MM.1S (cell line): ENCODE measurements around the gene KIFBP.

ENCODE experiments used
- DNase-seq: peaks from one replicate; pipeline ENCODE4 v3.0.0-alpha.2; 2015
- H2AFZ ChIP-seq: fragments of 300-600 bp; sonication (generic); 2 replicates; pipeline ENCODE4 v1.6.0; 2016; ENCODE audit warnings: antibody characterized with exemption, low read length
- H3F3A ChIP-seq: fragments of 300-600 bp; sonication (generic); 2 replicates; pipeline ENCODE4 v1.6.1; 2016; ENCODE audit warnings: mild to moderate bottlenecking, antibody characterized with exemption, low read length, moderate library complexity, mixed read lengths; ENCODE audit not compliant: insufficient read depth
- H3K27ac ChIP-seq: fragments of 300-600 bp; sonication (generic); 2 replicates; pipeline ENCODE4 v1.5.1; 2016; ENCODE audit warnings: mild to moderate bottlenecking, low read length
- H3K27me3 ChIP-seq: fragments of 300-600 bp; sonication (generic); replicated peaks from 2 replicates; pipeline ENCODE4 v1.6.0; 2016; ENCODE audit warnings: low read length; ENCODE audit not compliant: insufficient read depth
- H3K36me3 ChIP-seq: fragments of 300-600 bp; sonication (generic); replicated peaks from 2 replicates; pipeline ENCODE4 v1.6.1; 2016; ENCODE audit warnings: mild to moderate bottlenecking, low read length, mixed read lengths; ENCODE audit not compliant: insufficient read depth
- H3K4me1 ChIP-seq: fragments of 300-600 bp; sonication (generic); 2 replicates; pipeline ENCODE4 v1.6.1; 2016; ENCODE audit warnings: low read length, mixed read lengths
- H3K4me2 ChIP-seq: fragments of 300-600 bp; sonication (generic); 2 replicates; pipeline ENCODE4 v1.6.0; 2016; ENCODE audit warnings: low read depth, low read length
- H3K4me3 ChIP-seq: fragments of 300-600 bp; sonication (generic); 2 replicates; pipeline ENCODE4 v1.5.1; 2016; ENCODE audit warnings: low read length, mixed read lengths
- H3K79me2 ChIP-seq: fragments of 300-600 bp; sonication (generic); 2 replicates; pipeline ENCODE4 v1.6.1; 2016; ENCODE audit warnings: mixed run types, low read length, mixed read lengths
- H3K9ac ChIP-seq: fragments of 300-600 bp; sonication (generic); 2 replicates; pipeline ENCODE4 v1.6.1; 2016; ENCODE audit warnings: low read length, mixed read lengths
- H3K9me2 ChIP-seq: fragments of 300-600 bp; sonication (generic); replicated peaks from 2 replicates; pipeline ENCODE4 v1.6.1; 2016; ENCODE audit warnings: mild to moderate bottlenecking, low read length, mixed read lengths; ENCODE audit not compliant: insufficient read depth
- H3K9me3 ChIP-seq: fragments of 300-600 bp; sonication (generic); replicated peaks from 2 replicates; pipeline ENCODE4 v1.6.1; 2016; ENCODE audit warnings: mild to moderate bottlenecking, low read length, mixed read lengths; ENCODE audit not compliant: insufficient read depth
- H4K20me1 ChIP-seq: fragments of 300-600 bp; sonication (generic); 2 replicates; pipeline ENCODE4 v1.6.1; 2016; ENCODE audit warnings: mild to moderate bottlenecking, low read length, moderate library complexity, mixed read lengths; ENCODE audit not compliant: insufficient read depth
- EZH2 ChIP-seq: fragments of 300-600 bp; sonication (generic); optimal IDR thresholded peaks from 2 replicates; pipeline ENCODE3; 2017; ENCODE audit warnings: low read depth, mild to moderate bottlenecking, antibody characterized with exemption, low read length, mixed read lengths
- EZH2phosphoT487 ChIP-seq: fragments of 300-600 bp; sonication (generic); IDR thresholded peaks from 2 replicates; pipeline ENCODE4 v1.6.1; 2018; ENCODE audit warnings: antibody characterized with exemption, low read length
- TF ChIP-seq, protein P1 (sequence below): fragments of 300-600 bp; sonication (generic); IDR thresholded peaks from 2 replicates; pipeline ENCODE4 v1.5.1; 2016; ENCODE audit warnings: antibody characterized with exemption, low read length, mixed read lengths

The KIFBP gene

GRCh38 chr10:69018613-69019012 lies 30.0 kb downstream of the KIFBP start:
- Histone ChIP-seq H3F3A (no peaks in the 10 kb centered on the region; the same call in 1 of the 2 replicates), H3K9me3 (no peaks in the 10 kb centered on the region), H4K20me1 (no peaks in the 10 kb centered on the region), H3K4me3 (no peak overlapping the region), H3K36me3 (no peaks in the 10 kb centered on the region; the same call in 1 of the 2 replicates), H3K27me3 (no peaks in the 10 kb centered on the region), H3K79me2 (no peaks in the 10 kb centered on the region), H3K4me1 (no peaks in the 10 kb centered on the region), H3K9me2 (no peaks in the 10 kb centered on the region), H3K4me2 (no peak overlapping the region), H2AFZ (no peak overlapping the region), H3K9ac (no peak overlapping the region), H3K27ac (no peak overlapping the region)
- DNase-seq, result no peak
- TF ChIP-seq, protein P1, sequence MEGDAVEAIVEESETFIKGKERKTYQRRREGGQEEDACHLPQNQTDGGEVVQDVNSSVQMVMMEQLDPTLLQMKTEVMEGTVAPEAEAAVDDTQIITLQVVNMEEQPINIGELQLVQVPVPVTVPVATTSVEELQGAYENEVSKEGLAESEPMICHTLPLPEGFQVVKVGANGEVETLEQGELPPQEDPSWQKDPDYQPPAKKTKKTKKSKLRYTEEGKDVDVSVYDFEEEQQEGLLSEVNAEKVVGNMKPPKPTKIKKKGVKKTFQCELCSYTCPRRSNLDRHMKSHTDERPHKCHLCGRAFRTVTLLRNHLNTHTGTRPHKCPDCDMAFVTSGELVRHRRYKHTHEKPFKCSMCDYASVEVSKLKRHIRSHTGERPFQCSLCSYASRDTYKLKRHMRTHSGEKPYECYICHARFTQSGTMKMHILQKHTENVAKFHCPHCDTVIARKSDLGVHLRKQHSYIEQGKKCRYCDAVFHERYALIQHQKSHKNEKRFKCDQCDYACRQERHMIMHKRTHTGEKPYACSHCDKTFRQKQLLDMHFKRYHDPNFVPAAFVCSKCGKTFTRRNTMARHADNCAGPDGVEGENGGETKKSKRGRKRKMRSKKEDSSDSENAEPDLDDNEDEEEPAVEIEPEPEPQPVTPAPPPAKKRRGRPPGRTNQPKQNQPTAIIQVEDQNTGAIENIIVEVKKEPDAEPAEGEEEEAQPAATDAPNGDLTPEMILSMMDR, result no peak
- TF ChIP-seq EZH2 (no peak), EZH2phosphoT487 (no peak)

GRCh38 chr10:69022611-69023010 lies 34.0 kb downstream of the KIFBP start:
- no peak overlapping the region for H2AFZ ChIP-seq
- H3K4me3 ChIP-seq, result no peak overlapping the region
- H3K79me2 ChIP-seq, result no peaks in the 10 kb centered on the region
- H3K4me2 ChIP-seq, result no peak overlapping the region
- no peaks in the 10 kb centered on the region; the same call in 1 of the 2 replicates for H3F3A ChIP-seq
- H3K9ac ChIP-seq, result no peak overlapping the region
- H3K9me2 ChIP-seq, result no peaks in the 10 kb centered on the region
- H3K4me1 ChIP-seq, result no peaks in the 10 kb centered on the region
- no peak for TF ChIP-seq EZH2
- no peak for TF ChIP-seq EZH2phosphoT487
- TF ChIP-seq, protein P1, result no peak
- no peak overlapping the region for H3K27ac ChIP-seq
- DNase-seq, result no peak
- no peaks in the 10 kb centered on the region for H4K20me1 ChIP-seq
- H3K9me3 ChIP-seq, result no peaks in the 10 kb centered on the region
- H3K36me3 ChIP-seq, result no peaks in the 10 kb centered on the region
- H3K27me3 ChIP-seq, result no peaks in the 10 kb centered on the region

GRCh38 chr10:69025370-69025896 lies 36.8 kb downstream of the KIFBP start:
- H3K4me3 ChIP-seq, result no peak overlapping the region
- H4K20me1 ChIP-seq, result no peaks in the 10 kb centered on the region
- H3K27ac ChIP-seq, result no peak overlapping the region
- H3K79me2 ChIP-seq, result no peaks in the 10 kb centered on the region
- no peak overlapping the region for H2AFZ ChIP-seq
- H3K4me2 ChIP-seq, result no peak overlapping the region
- no peaks in the 10 kb centered on the region for H3K36me3 ChIP-seq
- H3K4me1 ChIP-seq, result no peaks in the 10 kb centered on the region
- H3K9ac ChIP-seq, result no peak overlapping the region
- H3F3A ChIP-seq, result no peaks in the 10 kb centered on the region
- no peaks in the 10 kb centered on the region for H3K9me3 ChIP-seq
- no peak for TF ChIP-seq EZH2phosphoT487
- TF ChIP-seq EZH2, result no peak
- TF ChIP-seq, protein P1, result no peak
- no peaks in the 10 kb centered on the region for H3K27me3 ChIP-seq
- H3K9me2 ChIP-seq, result no peaks in the 10 kb centered on the region
- no peak for DNase-seq
